ENCODE results near the gene MBNL2.

DNA sequence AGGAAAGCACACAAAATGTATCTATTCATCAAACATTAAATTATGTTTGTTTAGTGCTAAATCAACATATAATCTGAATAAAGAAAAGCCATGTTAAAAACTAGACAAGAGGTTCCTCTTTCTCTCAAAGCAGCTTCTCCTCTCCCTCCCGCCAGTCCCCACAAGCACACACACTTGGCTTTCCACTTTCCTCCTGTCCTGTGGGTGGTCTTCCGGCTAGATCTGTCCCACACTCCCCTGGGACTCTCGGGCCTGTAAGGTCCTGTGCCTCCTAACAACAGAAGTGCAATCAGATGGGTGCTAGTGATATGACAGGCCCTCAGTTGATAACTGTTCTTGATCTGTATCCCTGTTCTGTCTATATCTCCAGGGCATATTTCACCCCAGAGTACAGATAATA is 166.2 kb downstream of the MBNL2 start:
- TF ChIP-seq POLR2A (IDR thresholded peaks at IDR 0.05): no peak
- TF ChIP-seq POLR2AphosphoS5 (IDR thresholded peaks at IDR 0.05): no peak

Measured in breast epithelium (tissue), 3 donors.